Cardiac fibroblast (primary cell): ENCODE data around the gene FEM1A.
"Not testable (repeated sequence)": the region's sequence is repeated elsewhere in the genome, so short reads cannot be mapped to it uniquely, and the experiment has no call there.

Source experiments
- DNase-seq, 2 donors: peaks; one replicate each; pipeline versions ENCODE4 v3.0.0 to v3.0.0-alpha.2; 2010; ENCODE audit warnings: low read depth in 2 of 2
- H3K4me3 ChIP-seq, 2 donors: replicated peaks in 1 of 2; 1 replicate in 1 of 2; 2 replicates in 1 of 2; pipeline ENCODE4 v1.5.1; 2011; ENCODE audit warnings: low read depth in 2 of 2, low read length in 2 of 2, mild to moderate bottlenecking in 2 of 2, moderate library complexity in 1 of 2
- CTCF ChIP-seq: IDR thresholded peaks from one replicate; pipeline ENCODE4 v1.5.1; 2011; ENCODE audit warnings: low read depth, mild to moderate bottlenecking, low read length, inconsistent platforms

Gene FEM1A

DNA sequence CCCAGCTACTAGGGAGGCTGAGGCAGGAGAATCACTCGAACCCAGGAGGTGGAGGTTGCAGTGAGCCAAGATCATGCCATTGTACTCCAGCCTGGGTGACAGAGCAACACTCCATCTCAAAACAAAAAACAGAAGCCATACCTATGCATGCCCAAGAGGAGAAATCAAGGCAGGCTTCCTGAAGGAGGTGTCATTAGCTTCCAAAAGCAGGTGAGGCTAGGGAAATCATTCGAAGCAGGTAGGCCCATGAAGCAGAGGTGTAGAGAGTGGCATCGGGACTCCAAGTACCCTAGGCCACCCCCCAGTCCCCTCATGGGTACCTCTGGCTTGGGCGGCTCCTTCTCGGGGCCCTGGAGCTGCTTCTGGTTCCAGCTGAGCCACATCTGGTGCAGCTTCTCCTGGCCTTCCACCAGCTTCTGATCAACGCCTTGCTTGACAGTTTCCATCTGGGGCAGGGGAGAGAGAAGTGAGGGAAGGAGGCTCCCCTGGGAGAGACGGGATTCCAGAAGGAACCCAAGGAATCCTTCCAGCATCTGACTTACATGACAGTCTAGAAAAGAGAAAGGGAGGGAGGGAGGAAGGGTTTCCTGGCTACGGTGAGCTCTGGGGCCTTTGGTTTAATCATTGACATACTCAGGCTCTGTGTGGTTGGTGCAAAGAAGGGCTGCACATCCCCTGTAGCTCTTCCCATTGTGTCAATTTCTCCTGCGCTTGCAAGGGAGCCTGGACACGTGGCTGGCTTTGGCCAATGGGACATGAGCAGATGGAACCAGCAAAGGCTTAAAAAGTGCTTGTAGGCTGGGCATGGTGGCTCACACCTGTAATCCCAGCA lies 53.0 kb downstream of the FEM1A start:
- peak; percentile 22 to 86 for DNase-seq
- H3K4me3 ChIP-seq: no peak overlapping the region
- TF ChIP-seq CTCF: no peak

- DNase-seq: peak in 1 of 2 donors; percentile 34
- not testable (repeated sequence) for H3K4me3 ChIP-seq
These were observed 54.4 kb downstream of the FEM1A start for GRCh38 chr19:4845975-4846374.

- DNase-seq: no peak
- TF ChIP-seq CTCF: no peak
- H3K4me3 ChIP-seq: no peak overlapping the region
These were observed 55.8 kb downstream of the FEM1A start for GRCh38 chr19:4847190-4847973.

- no peak for TF ChIP-seq CTCF
- no peak overlapping the region for H3K4me3 ChIP-seq
- no peak for DNase-seq
These were observed 57.5 kb downstream of the FEM1A start for GRCh38 chr19:4849019-4849418.
